ENCODE results near the gene LYPLAL1.

The LYPLAL1 gene

DNA sequence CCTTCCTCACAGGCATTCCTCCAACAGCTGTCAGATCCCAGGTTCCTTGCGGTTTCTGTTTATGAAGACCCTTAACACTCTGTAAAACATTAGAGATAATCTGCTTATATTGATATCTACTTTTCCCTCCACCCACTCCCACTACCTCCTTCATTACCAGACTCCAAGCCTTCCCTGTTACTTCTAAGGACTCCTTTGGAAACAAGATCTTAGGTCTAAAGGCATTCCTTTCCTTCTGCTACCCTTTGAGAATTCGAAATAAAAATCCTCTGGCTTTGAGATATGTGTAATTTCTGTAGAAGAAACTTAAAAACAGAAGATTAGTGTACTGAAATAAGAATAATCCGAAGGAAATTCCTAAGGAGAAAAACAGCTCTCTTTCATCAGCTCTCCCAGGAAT lies 23.7 kb upstream of the LYPLAL1 start:
- DNase-seq (ENCODE audit: low read depth), result no peak
- no peak overlapping the region for H3K4me3 ChIP-seq (ENCODE audit: low read depth, low read length)
- TF ChIP-seq, protein P1, sequence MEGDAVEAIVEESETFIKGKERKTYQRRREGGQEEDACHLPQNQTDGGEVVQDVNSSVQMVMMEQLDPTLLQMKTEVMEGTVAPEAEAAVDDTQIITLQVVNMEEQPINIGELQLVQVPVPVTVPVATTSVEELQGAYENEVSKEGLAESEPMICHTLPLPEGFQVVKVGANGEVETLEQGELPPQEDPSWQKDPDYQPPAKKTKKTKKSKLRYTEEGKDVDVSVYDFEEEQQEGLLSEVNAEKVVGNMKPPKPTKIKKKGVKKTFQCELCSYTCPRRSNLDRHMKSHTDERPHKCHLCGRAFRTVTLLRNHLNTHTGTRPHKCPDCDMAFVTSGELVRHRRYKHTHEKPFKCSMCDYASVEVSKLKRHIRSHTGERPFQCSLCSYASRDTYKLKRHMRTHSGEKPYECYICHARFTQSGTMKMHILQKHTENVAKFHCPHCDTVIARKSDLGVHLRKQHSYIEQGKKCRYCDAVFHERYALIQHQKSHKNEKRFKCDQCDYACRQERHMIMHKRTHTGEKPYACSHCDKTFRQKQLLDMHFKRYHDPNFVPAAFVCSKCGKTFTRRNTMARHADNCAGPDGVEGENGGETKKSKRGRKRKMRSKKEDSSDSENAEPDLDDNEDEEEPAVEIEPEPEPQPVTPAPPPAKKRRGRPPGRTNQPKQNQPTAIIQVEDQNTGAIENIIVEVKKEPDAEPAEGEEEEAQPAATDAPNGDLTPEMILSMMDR (IDR thresholded peaks at IDR 0.05; ENCODE audit: control insufficient read depth, extremely low read depth, insufficient read depth), result no peak

DNA sequence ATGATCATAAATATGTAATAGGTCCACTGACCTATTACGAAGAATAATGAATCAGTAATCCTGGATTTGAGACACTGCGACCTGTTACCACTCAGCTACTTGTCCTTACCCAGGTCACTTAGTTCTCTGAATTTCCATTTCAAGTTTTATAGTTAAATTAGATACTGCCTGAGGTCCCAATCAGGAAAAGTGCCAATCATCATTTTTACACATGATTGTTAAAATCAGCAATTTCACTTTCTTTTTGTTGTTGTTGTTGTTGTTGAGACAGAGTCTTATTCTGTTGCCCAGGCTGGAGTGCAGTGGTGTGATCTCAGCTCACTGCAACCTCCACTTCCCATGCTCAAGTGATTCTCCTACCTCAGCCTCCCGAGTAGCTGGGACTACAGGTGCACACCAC lies 22.8 kb upstream of the LYPLAL1 start:
- no peak overlapping the region for H3K4me3 ChIP-seq (ENCODE audit: low read depth, low read length)
- TF ChIP-seq, protein P1 (IDR thresholded peaks at IDR 0.05; ENCODE audit: control insufficient read depth, extremely low read depth, insufficient read depth), result no peak
- DNase-seq (ENCODE audit: low read depth), result no peak

DNA sequence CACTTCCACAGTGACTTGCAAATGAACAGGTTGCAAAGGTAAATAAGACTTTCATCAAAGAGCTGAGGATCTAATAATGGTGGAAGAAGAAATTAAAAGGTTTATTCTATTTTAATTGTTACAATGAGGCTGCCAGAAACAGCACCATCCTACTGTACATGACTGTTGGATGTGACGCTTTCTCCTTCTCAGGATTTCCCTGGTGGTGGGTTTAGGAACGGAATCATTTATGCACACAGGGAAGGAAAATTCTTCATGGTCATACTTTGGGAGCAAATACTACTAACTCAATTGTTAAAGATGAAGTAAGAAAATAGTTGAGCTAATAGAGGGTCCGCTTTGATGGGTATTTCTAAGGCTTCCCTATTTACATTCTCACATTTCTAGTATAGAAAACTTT lies 22.2 kb upstream of the LYPLAL1 start:
- H3K4me3 ChIP-seq (ENCODE audit: low read depth, low read length), result no peak overlapping the region
- TF ChIP-seq, protein P1 (IDR thresholded peaks at IDR 0.05; ENCODE audit: control insufficient read depth, extremely low read depth, insufficient read depth), result no peak
- DNase-seq (ENCODE audit: low read depth), result no peak

DNA sequence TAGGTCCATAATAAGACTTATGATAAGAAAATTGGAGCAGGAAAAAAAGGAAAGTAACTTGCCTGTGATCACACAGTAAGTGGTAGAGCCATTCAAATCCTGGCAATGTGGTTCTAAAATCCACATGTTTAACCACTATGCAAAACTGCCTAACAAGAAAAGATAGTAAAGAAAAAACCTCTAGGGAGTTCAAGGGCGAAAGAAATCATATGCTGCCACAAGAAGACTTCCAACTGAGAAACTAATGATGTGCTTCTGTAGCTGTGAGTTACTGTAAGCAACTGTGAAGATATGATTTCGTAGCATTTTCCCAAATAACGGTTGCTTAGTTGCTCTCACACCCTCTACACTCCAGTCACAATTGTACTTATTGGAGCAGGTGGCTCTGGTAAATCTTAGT lies 20.9 kb upstream of the LYPLAL1 start:
- H3K4me3 ChIP-seq (ENCODE audit: low read depth, low read length), result no peak overlapping the region
- TF ChIP-seq, protein P1 (IDR thresholded peaks at IDR 0.05; ENCODE audit: control insufficient read depth, extremely low read depth, insufficient read depth), result no peak
- DNase-seq (ENCODE audit: low read depth), result no peak

DNA sequence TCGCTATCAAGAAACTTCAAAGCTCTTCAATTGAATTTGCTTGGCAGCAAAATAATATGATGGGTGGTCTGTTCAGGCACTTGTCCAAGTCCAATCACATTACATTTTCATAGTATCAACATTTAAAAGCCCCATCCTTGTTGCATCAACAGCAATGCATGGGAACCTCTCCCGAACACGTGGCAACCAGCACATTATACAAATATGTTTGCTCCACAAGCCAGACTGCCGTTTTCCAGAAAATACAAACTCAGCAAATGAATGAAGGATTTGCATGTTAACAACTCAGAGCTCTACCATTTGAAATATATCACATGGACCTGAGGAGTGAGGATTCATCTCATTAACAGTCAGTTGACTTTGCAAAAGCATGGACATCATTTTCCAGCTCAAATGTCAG lies 20.0 kb upstream of the LYPLAL1 start:
- TF ChIP-seq, protein P1 (IDR thresholded peaks at IDR 0.05; ENCODE audit: control insufficient read depth, extremely low read depth, insufficient read depth), result no peak
- no peak overlapping the region for H3K4me3 ChIP-seq (ENCODE audit: low read depth, low read length)
- no peak for DNase-seq (ENCODE audit: low read depth)

DNA sequence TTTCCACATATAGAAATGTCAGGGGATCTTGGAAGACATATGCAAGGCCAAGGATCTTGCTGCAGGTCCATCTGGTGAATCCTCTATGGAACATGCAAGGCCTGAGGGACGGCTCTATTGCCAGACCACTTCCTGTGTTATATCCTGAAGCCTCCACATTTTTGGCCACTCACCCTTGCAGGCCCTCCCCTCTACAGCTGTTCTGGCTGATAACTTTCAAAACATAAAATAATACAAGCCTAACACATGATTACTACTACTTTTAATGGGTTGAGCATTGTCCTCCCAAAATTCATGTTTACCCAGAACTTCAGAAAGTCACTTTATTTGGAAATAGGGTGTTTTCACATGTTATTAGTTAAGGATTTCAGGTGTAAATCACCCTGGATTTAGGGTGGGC lies 18.5 kb upstream of the LYPLAL1 start:
- no peak for DNase-seq (ENCODE audit: low read depth)
- TF ChIP-seq, protein P1 (IDR thresholded peaks at IDR 0.05; ENCODE audit: control insufficient read depth, extremely low read depth, insufficient read depth), result no peak

DNA sequence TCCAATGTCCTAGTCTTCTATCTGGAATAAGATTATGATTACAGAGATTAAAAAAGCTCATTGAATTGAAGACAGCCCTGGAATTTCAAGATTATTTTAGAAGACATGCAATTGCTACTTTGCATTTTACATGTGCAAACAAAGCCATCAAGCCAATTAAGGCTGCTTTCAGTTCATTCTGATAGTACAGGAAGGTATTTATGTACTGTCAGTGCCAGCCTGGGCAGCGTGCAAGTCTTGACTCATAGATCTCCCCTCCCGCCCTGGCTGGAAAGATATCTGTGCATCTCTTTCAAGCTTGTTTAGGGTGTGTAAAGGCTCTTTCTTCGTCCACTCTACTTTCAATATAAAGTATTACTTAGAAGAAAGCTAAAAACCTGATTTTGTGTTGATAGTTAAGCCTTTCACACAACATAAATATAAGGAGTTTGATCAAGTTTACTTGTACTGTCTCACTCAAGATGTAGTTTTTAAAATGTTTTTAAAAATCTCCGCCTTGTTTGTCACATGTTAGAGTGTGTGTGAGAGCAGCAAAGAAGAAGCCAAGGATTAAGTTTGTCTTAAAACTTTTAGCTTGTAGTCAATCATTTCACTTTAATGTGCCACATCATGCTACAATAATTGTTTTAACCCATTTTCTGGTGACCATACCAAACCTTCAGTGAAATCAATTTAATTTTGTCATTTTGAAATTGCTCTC lies 13.6 kb upstream of the LYPLAL1 start:
- no peak overlapping the region for H3K4me3 ChIP-seq (ENCODE audit: low read depth, low read length)
- no peak for DNase-seq (ENCODE audit: low read depth)
- TF ChIP-seq, protein P1 (IDR thresholded peaks at IDR 0.05; ENCODE audit: control insufficient read depth, extremely low read depth, insufficient read depth), result no peak

More for the DNA sequence above, 18.5 kb upstream of the LYPLAL1 start:
- no peak overlapping the region for H3K4me3 ChIP-seq (ENCODE audit: low read depth, low read length)

Data from LNCaP clone FGC (cell line).